22Rv1 (cell line): Measurements from ENCODE around the gene RBM4B.
A peak's percentile ranks its signal among the peaks of the same experiment; 100 is the strongest.

Experiments used
- H3K27ac ChIP-seq: fragments of 450-650 bp; 2 replicates; pipeline ENCODE4 v1.5.1; 2017
- ZFX ChIP-seq: fragments of 450-650 bp; IDR thresholded peaks from 2 replicates; pipeline ENCODE4 v1.6.1; 2017; ENCODE audit warnings: antibody characterized with exemption, borderline replicate concordance
- TF ChIP-seq, protein P1 (sequence below): fragments of 450-650 bp; IDR thresholded peaks from 2 replicates; pipeline ENCODE4 v1.5.1; 2017; ENCODE audit warnings: mild to moderate bottlenecking

Gene RBM4B

DNA sequence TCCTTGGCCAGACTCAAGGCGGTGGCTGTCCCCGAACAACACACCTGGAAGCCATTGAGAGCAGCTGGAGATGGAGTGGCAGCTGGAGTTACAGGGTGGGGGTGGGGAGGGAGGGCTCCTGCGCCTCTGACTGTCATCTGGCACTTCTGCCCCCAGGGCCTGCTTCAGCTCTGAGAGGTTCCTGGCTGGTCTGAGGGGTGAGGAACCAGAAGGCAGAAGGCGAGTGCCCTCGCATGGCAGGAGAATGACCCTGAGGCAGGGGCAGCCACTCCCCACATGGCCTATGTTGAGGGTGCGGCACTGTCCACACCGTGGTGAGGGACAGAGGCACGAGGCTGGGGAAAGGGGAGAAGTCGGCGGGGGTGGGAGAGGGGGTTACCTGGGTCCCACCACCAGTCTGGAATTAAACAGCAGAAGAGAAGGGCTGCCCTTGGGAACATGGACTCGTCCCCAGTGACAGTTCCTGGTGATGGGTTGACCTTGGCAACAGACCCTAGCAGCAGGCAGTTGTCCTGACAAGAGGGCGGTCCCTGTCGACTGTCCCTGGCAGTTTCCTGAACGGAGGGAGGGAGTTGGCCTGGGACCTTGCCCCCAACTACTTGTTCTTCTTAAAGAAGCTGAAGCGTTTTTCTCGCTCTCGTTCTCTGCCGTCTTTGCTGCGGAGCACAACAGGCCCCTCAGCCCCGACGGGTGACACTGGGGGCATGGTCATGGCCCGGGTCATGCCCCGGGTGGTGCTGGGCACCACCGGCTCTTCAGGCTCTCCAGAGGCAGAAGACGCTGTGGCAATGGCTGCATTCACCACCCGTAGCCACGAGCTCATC is 7.8 kb upstream of the RBM4B start:
- no peak for TF ChIP-seq ZFX
- H3K27ac ChIP-seq: no peak overlapping the region

DNA sequence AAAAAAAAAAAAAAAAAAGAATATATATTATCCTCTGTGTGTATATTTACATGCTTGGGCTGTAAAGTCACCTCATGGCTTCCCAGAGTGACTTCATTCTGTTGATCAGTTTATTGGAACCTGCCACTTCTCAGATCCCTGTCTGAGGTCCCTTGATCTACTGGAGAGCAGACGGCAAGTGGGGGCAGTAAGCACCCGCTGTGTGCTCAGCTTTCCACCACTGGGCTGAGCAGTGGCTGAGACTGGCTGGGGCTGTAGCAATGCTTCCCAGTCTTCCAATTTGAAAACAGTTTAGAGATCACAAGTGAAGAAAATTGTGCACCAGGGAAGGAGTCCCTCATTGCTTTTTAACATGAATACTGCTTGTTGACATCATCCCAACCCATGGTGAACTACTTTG is 6.9 kb upstream of the RBM4B start:
- no peak for TF ChIP-seq ZFX
- TF ChIP-seq, protein P1, sequence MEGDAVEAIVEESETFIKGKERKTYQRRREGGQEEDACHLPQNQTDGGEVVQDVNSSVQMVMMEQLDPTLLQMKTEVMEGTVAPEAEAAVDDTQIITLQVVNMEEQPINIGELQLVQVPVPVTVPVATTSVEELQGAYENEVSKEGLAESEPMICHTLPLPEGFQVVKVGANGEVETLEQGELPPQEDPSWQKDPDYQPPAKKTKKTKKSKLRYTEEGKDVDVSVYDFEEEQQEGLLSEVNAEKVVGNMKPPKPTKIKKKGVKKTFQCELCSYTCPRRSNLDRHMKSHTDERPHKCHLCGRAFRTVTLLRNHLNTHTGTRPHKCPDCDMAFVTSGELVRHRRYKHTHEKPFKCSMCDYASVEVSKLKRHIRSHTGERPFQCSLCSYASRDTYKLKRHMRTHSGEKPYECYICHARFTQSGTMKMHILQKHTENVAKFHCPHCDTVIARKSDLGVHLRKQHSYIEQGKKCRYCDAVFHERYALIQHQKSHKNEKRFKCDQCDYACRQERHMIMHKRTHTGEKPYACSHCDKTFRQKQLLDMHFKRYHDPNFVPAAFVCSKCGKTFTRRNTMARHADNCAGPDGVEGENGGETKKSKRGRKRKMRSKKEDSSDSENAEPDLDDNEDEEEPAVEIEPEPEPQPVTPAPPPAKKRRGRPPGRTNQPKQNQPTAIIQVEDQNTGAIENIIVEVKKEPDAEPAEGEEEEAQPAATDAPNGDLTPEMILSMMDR: no peak
- H3K27ac ChIP-seq: no peak overlapping the region

DNA sequence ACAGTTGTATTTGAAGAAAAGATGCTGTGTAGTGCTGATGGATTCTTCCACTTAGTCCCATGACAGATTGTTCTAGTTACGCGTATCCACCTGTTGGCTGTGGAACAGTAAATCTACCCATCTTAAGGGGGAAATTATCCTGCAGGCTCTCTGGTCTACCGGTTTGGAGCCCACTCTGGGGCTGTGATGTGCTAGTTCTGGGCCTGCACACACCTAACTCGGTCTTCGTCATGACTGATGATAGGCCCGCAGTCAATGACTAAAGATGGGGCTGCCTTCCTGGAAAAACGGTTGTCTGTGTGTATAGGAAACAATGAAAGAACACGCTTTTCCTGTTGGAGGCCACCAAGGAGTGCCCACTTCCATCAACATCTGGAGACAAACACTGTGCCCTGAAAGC is 6.2 kb upstream of the RBM4B start:
- TF ChIP-seq, protein P1: no peak
- TF ChIP-seq ZFX: no peak
- H3K27ac ChIP-seq: no peak overlapping the region

DNA sequence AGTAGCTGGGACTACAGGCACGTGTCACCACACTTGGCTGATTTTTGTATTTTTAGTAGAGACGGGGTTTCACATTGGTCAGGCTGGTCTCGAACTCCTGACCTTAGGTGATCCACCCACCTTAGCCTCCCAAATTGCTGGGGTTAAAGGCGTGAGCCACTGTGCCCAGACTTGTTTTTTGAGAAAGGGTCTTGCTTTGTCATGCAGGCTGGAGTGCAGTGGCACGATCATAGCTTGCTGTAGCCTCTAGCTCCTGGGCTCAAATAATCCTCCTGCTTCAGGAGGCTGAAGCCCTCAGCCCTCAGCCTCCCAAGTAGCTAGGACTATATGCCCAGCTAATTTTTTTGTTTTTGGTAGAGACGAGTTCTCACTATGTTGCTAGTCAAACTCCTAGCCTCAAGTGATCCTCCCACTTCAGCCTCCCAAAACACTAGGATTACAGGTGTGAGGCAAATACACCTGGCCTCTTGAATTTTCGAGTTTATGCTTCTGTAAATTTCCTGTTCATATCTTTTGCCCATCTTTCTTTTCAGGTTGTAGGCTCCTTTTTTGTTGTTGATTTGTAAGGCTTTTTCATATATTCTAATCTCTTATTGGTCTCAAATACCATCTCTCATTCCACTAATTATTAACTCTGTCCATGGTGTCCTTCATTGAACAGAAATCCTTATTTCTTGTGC is 3.4 kb upstream of the RBM4B start:
- TF ChIP-seq, protein P1: no peak
- no peak for TF ChIP-seq ZFX
- no peak overlapping the region for H3K27ac ChIP-seq

DNA sequence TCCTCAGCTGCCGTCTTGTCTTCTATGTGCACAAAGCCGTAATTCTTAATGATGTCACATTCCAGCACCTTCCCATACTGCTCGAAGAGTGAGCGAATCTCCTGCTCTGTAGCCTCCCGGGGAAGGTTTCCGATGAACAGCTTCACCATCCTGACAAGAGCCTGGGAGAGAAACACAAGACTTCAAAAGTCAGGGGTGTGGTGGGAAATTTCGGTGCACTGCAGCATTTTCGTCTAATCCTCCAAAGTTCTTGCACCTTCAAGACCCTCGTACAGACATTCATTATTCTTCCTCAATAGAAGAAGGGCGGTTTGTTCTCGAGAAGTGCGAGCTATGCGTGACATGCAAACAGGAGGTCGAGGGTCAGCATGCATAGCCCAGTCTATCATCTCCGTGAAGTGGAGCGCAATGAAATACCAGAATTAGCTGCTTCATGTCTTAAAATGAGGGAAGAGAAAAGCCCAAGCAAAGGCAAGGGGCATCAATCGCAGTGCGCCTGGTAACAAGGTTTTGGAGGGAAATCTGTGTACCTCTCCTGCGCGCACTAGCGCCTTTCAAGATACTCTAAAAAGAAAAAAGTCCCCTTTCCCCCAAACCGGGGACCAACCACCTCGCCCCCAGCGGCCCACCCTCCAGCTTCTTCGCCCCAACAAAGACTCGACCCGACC is 622 bp downstream of the RBM4B start:
- H3K27ac ChIP-seq: peak overlapping the region; percentile 95
- TF ChIP-seq, protein P1: no peak
- no peak for TF ChIP-seq ZFX

DNA sequence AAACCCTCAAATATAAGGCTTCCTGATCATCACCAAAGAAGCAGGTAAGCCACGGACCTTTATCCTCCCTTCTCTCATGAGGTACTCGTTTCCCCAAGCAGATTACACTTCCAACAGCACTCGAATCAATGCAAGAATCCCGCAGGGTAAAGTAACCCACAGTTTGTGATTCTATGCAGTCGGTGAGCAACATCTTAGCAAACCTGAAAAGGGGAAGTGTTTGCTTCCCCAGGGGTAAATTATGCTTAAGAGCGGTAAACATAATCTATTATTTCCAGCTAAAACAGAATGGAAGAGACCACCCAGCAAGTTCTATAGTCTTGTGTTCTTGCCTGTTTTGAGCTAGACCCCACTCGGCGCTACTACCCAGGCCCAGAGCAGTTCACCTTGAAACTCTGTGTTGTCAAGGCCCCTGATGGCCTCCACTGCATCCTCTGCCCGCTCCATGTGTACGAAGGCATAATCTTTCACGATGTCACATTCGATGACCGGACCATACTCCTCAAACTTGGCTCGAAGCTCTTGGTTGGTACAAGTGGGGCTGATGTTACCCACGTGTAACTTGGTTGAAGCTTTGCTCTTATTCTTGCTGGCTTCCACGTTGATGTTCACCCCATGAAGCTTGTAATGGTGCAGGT is 1.3 kb downstream of the RBM4B start:
- TF ChIP-seq, protein P1: no peak
- no peak for TF ChIP-seq ZFX
- H3K27ac ChIP-seq: peak overlapping the region; percentile 95

DNA sequence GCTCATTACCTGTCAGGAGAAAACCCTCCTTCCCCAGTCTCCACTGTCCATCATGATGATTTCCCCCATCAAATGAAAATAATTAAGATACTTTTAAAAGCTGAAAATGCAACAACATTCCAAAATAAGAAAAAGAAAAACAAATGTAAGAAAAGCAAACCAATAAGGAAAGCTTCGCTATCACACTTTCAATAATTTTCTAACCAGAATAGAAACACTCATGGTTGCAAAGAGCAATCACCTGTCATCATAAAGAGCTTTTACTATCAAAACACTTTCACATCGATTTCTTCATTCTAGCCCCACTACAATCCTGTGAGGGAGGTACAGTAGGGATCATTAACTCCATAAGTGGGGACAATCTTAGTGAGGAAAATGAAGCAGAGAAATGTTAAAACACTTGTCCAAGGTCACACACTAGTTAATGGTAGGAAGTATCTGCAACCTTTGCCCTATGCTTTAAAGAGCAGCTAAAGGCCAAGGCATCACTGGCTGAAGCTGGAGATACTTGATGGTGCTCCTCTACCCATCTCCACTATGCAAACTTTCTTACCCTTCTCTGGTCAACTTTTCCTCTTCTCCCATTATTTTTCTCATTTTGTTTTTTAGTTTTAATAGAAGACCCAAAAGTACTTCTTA is 2.6 kb downstream of the RBM4B start:
- H3K27ac ChIP-seq: no peak overlapping the region
- TF ChIP-seq, protein P1: no peak
